HG03565 (cell line): ENCODE data around the gene GPR151.

Source experiments
- ATAC-seq: cut with Tn5 transposase; IDR thresholded peaks from one replicate; pipeline ENCODE4 v1.9.1; 2021; ENCODE audit warnings: mild to moderate bottlenecking, moderate library complexity; ENCODE audit not compliant: unreplicated experiment

GPR151 gene

GRCh38 chr5:146521403-146522106 lies 5.6 kb upstream of the GPR151 start:
- no peak for ATAC-seq

- ATAC-seq: no peak
These were observed 4.7 kb upstream of the GPR151 start for GRCh38 chr5:146520731-146521130.

- no peak for ATAC-seq
These were observed 3.6 kb upstream of the GPR151 start for GRCh38 chr5:146519554-146519953.

GRCh38 chr5:146515473-146516150 lies 378 bp downstream of the GPR151 start:
- no peak for ATAC-seq

- no peak for ATAC-seq
These were observed 1.4 kb downstream of the GPR151 start for GRCh38 chr5:146514575-146514974.

- ATAC-seq: no peak
These were observed 2.5 kb downstream of the GPR151 start for GRCh38 chr5:146513462-146513861.

- no peak for ATAC-seq
These were observed 5.3 kb downstream of the GPR151 start for GRCh38 chr5:146510559-146511125.

GRCh38 chr5:146507428-146507827 lies 8.6 kb downstream of the GPR151 start:
- no peak for ATAC-seq

- no peak for ATAC-seq
These were observed 16.3 kb downstream of the GPR151 start for GRCh38 chr5:146499680-146500079.

- ATAC-seq: no peak
These were observed 21.3 kb downstream of the GPR151 start for GRCh38 chr5:146494656-146495055.

- ATAC-seq: no peak
These were observed 25.7 kb downstream of the GPR151 start for GRCh38 chr5:146490089-146490843.

- no peak for ATAC-seq
These were observed 31.1 kb downstream of the GPR151 start for GRCh38 chr5:146484714-146485391.

- no peak for ATAC-seq
These were observed 33.2 kb downstream of the GPR151 start for GRCh38 chr5:146482775-146483174.

GRCh38 chr5:146475906-146476305 lies 40.1 kb downstream of the GPR151 start:
- ATAC-seq: no peak

- ATAC-seq: no peak
These were observed 40.7 kb downstream of the GPR151 start for GRCh38 chr5:146475190-146475780.

GRCh38 chr5:146474065-146474464 lies 41.9 kb downstream of the GPR151 start:
- no peak for ATAC-seq

- no peak for ATAC-seq
These were observed 48.2 kb downstream of the GPR151 start for GRCh38 chr5:146467760-146468159.

- ATAC-seq: no peak
These were observed 49.3 kb downstream of the GPR151 start for GRCh38 chr5:146466521-146467349.

GRCh38 chr5:146463446-146463845 lies 52.5 kb downstream of the GPR151 start:
- ATAC-seq: no peak
